ENCODE data around the gene ZBTB7C. TPM values are rescaled to one million over a fixed set of nuclear protein-coding genes. Genes with fewer than 3 reads are reported as not detected.
"Not testable (repeated sequence)": the region's sequence is repeated elsewhere in the genome, so short reads cannot be mapped to it uniquely, and the experiment has no call there.

Gene ZBTB7C
- polyA plus RNA-seq, 6 donors from 2014 or later: not detected

- H3K9me3 Mint-ChIP-seq: no peaks in the 10 kb centered on the region
- peaks cover 0 to 10% (median 6%) of the 10 kb centered on the region in 3 donors for H3K27me3 Mint-ChIP-seq
- DNase-seq: no peak
- H3K4me3 Mint-ChIP-seq: no peak overlapping the region
- H3K4me1 Mint-ChIP-seq: no peaks in the 10 kb centered on the region
- H3K36me3 Mint-ChIP-seq: no peaks in the 10 kb centered on the region
- ATAC-seq (ENCODE audit: low read depth in 2 of 2): no peak
- H3K27ac Mint-ChIP-seq: no peak overlapping the region
Observed at GRCh38 chr18:48297139-48297538, 112.0 kb downstream of the ZBTB7C start.

- Mint-ChIP-seq H3K27me3 (peaks cover 0 to 10% (median 6%) of the 10 kb centered on the region in 3 donors), H3K27ac (no peak overlapping the region), H3K4me3 (no peak overlapping the region), H3K36me3 (no peaks in the 10 kb centered on the region), H3K9me3 (no peaks in the 10 kb centered on the region), H3K4me1 (no peaks in the 10 kb centered on the region)
- no peak for DNase-seq
- no peak for ATAC-seq (ENCODE audit: low read depth in 2 of 2)
Observed at GRCh38 chr18:48296581-48296980, 112.6 kb downstream of the ZBTB7C start.

GRCh38 chr18:48295586-48296311 is 113.4 kb downstream of the ZBTB7C start:
- DNase-seq: no peak
- Mint-ChIP-seq H3K27me3 (peaks cover 0 to 10% (median 6%) of the 10 kb centered on the region in 3 donors), H3K4me1 (no peaks in the 10 kb centered on the region), H3K36me3 (no peaks in the 10 kb centered on the region), H3K4me3 (no peak overlapping the region), H3K9me3 (peaks cover 0 to 2% (median 0%) of the 10 kb centered on the region in 7 donors), H3K27ac (no peak overlapping the region)
- ATAC-seq (ENCODE audit: low read depth in 2 of 2): no peak

- Mint-ChIP-seq H3K36me3 (no peaks in the 10 kb centered on the region), H3K9me3 (peaks cover 0 to 2% (median 0%) of the 10 kb centered on the region in 7 donors), H3K27ac (no peak overlapping the region), H3K4me1 (no peaks in the 10 kb centered on the region), H3K27me3 (peaks cover 0 to 5% (median 0%) of the 10 kb centered on the region in 3 donors), H3K4me3 (no peak overlapping the region)
- ATAC-seq (ENCODE audit: low read depth in 2 of 2) (no peak), DNase-seq (no peak)
Observed at GRCh38 chr18:48294899-48295585, 114.1 kb downstream of the ZBTB7C start.

- H3K27me3 Mint-ChIP-seq: peaks cover 0 to under 1% (median 0%) of the 10 kb centered on the region in 3 donors
- no peaks in the 10 kb centered on the region for H3K4me1 Mint-ChIP-seq
- no peak for DNase-seq
- ATAC-seq (ENCODE audit: low read depth in 2 of 2): no peak
- H3K27ac Mint-ChIP-seq: no peak overlapping the region
- peaks cover 0 to 3% (median 0%) of the 10 kb centered on the region in 7 donors for H3K9me3 Mint-ChIP-seq
- no peak overlapping the region for H3K4me3 Mint-ChIP-seq
- H3K36me3 Mint-ChIP-seq: no peaks in the 10 kb centered on the region
Observed at GRCh38 chr18:48293954-48294898, 115.0 kb downstream of the ZBTB7C start.

GRCh38 chr18:48292782-48293424 is 116.3 kb downstream of the ZBTB7C start:
- no peaks in the 10 kb centered on the region for H3K4me1 Mint-ChIP-seq
- no peak overlapping the region for H3K4me3 Mint-ChIP-seq
- DNase-seq: no peak
- no peaks in the 10 kb centered on the region for H3K27me3 Mint-ChIP-seq
- peaks cover 0 to 4% (median 0%) of the 10 kb centered on the region in 7 donors for H3K9me3 Mint-ChIP-seq
- no peak for ATAC-seq (ENCODE audit: low read depth in 2 of 2)
- no peaks in the 10 kb centered on the region for H3K36me3 Mint-ChIP-seq
- H3K27ac Mint-ChIP-seq: no peak overlapping the region

GRCh38 chr18:48292229-48292628 is 117.0 kb downstream of the ZBTB7C start:
- Mint-ChIP-seq H3K27ac (no peak overlapping the region), H3K4me1 (no peaks in the 10 kb centered on the region), H3K4me3 (no peak overlapping the region), H3K27me3 (no peaks in the 10 kb centered on the region), H3K9me3 (peaks cover 0 to 4% (median 0%) of the 10 kb centered on the region in 7 donors), H3K36me3 (no peaks in the 10 kb centered on the region)
- DNase-seq (no peak), ATAC-seq (ENCODE audit: low read depth in 2 of 2) (no peak)

- no peak for ATAC-seq (ENCODE audit: low read depth in 2 of 2)
- no peak overlapping the region for H3K4me3 Mint-ChIP-seq
Observed at GRCh38 chr18:48290162-48290926, 118.8 kb downstream of the ZBTB7C start.

GRCh38 chr18:48284743-48285142 is 124.4 kb downstream of the ZBTB7C start:
- H3K9me3 Mint-ChIP-seq: peaks cover 9 to 19% (median 12%) of the 10 kb centered on the region in 7 donors
- H3K27me3 Mint-ChIP-seq: peaks cover 3 to 8% (median 8%) of the 10 kb centered on the region in 3 donors
- ATAC-seq (ENCODE audit: low read depth in 2 of 2) (no peak), DNase-seq (no peak)
- no peaks in the 10 kb centered on the region for H3K4me1 Mint-ChIP-seq
- H3K4me3 Mint-ChIP-seq: no peak overlapping the region
- H3K36me3 Mint-ChIP-seq: peaks cover 0 to 8% of the 10 kb centered on the region in 2 donors
- no peak overlapping the region for H3K27ac Mint-ChIP-seq

More at GRCh38 chr18:48290162-48290926, 118.8 kb downstream of the ZBTB7C start:
- DNase-seq: no peak
- peaks cover 0 to 5% (median 0%) of the 10 kb centered on the region in 3 donors for H3K27me3 Mint-ChIP-seq
- H3K36me3 Mint-ChIP-seq: peaks cover 0 to 2% of the 10 kb centered on the region in 2 donors
- H3K27ac Mint-ChIP-seq: no peak overlapping the region
- H3K9me3 Mint-ChIP-seq: peaks cover 0 to 7% (median 6%) of the 10 kb centered on the region in 7 donors
- no peaks in the 10 kb centered on the region for H3K4me1 Mint-ChIP-seq

- not testable (repeated sequence) for DNase-seq; H3K27me3 Mint-ChIP-seq; ATAC-seq (ENCODE audit: low read depth in 2 of 2); H3K27ac Mint-ChIP-seq; H3K36me3 Mint-ChIP-seq; H3K4me1 Mint-ChIP-seq; H3K4me3 Mint-ChIP-seq
- H3K9me3 Mint-ChIP-seq: peaks cover 9 to 21% (median 12%) of the 10 kb centered on the region in 7 donors
Observed at GRCh38 chr18:48284011-48284410, 125.2 kb downstream of the ZBTB7C start.

- H3K27ac Mint-ChIP-seq; DNase-seq; H3K27me3 Mint-ChIP-seq; H3K36me3 Mint-ChIP-seq; ATAC-seq (ENCODE audit: low read depth in 2 of 2); H3K4me3 Mint-ChIP-seq; H3K4me1 Mint-ChIP-seq: not testable (repeated sequence)
- peaks cover 9 to 24% (median 14%) of the 10 kb centered on the region in 7 donors for H3K9me3 Mint-ChIP-seq
Observed at GRCh38 chr18:48281460-48281859, 127.7 kb downstream of the ZBTB7C start.

- H3K36me3 Mint-ChIP-seq: no peaks in the 10 kb centered on the region
- H3K4me1 Mint-ChIP-seq: no peaks in the 10 kb centered on the region
- H3K27ac Mint-ChIP-seq: no peak overlapping the region
- H3K27me3 Mint-ChIP-seq: peaks cover 0 to 8% (median 3%) of the 10 kb centered on the region in 3 donors
- no peak for DNase-seq
- ATAC-seq (ENCODE audit: low read depth in 2 of 2): no peak
- no peak overlapping the region for H3K4me3 Mint-ChIP-seq
- peaks cover 0 to 9% (median 5%) of the 10 kb centered on the region in 7 donors for H3K9me3 Mint-ChIP-seq
Observed at GRCh38 chr18:48279312-48279711, 129.9 kb downstream of the ZBTB7C start.
